Measurements from ENCODE around the gene CD8A.
"Not testable (repeated sequence)": the region's sequence is repeated elsewhere in the genome, so short reads cannot be mapped to it uniquely, and the experiment has no call there.

CD8A gene

GRCh38 chr2:86790676-86791572, at the start of gene CD8A:
CD8A (minus strand) TSS chr2:86790913; CDS start chr2:86790825, 88 bp downstream.
- no peak within 1 kb of the TSS for H3K9ac ChIP-seq (ENCODE audit: low read depth, low read length)

GRCh38 chr2:86839871-86840548, 49.3 kb upstream of the CD8A start:
- not testable (repeated sequence) for H3K9ac ChIP-seq (ENCODE audit: low read depth, low read length); H3K27ac ChIP-seq (ENCODE audit: low read length)

More at GRCh38 chr2:86790676-86791572, at the start of gene CD8A:
- Histone ChIP-seq H3K9me3 (ENCODE audit: insufficient read depth, low read depth, low read length) (peaks cover 10% of the 10 kb centered on the region; the same call in 1 of the 2 replicates), H3K4me1 (ENCODE audit: insufficient read depth, low read length) (no peaks in the 10 kb centered on the region), H3K4me3 (ENCODE audit: low read length) (peak within 1 kb of the TSS; percentile 57; the same call in 1 of the 2 replicates), H3K36me3 (ENCODE audit: insufficient read depth, low read depth, low read length) (no peaks in the 10 kb centered on the region), H3K27me3 (ENCODE audit: insufficient read depth, low read length) (peaks cover 86% of the 10 kb centered on the region), H3K27ac (ENCODE audit: low read length) (no peak within 1 kb of the TSS)

GRCh38 chr2:86839455-86839854, 48.7 kb upstream of the CD8A start:
- not testable (repeated sequence) for H3K9ac ChIP-seq (ENCODE audit: low read depth, low read length); H3K4me3 ChIP-seq (ENCODE audit: low read length); H3K27ac ChIP-seq (ENCODE audit: low read length); H3K4me1 ChIP-seq (ENCODE audit: insufficient read depth, low read length); H3K27me3 ChIP-seq (ENCODE audit: insufficient read depth, low read length); H3K9me3 ChIP-seq (ENCODE audit: insufficient read depth, low read depth, low read length); H3K36me3 ChIP-seq (ENCODE audit: insufficient read depth, low read depth, low read length)

More at GRCh38 chr2:86839871-86840548, 49.3 kb upstream of the CD8A start:
- not testable (repeated sequence) for H3K4me1 ChIP-seq (ENCODE audit: insufficient read depth, low read length); H3K27me3 ChIP-seq (ENCODE audit: insufficient read depth, low read length); H3K9me3 ChIP-seq (ENCODE audit: insufficient read depth, low read depth, low read length); H3K4me3 ChIP-seq (ENCODE audit: low read length); H3K36me3 ChIP-seq (ENCODE audit: insufficient read depth, low read depth, low read length)

GRCh38 chr2:86837714-86838113, 47.0 kb upstream of the CD8A start:
- H3K27ac ChIP-seq (ENCODE audit: low read length); H3K4me3 ChIP-seq (ENCODE audit: low read length): not testable (repeated sequence)

GRCh38 chr2:86836915-86837695, 46.4 kb upstream of the CD8A start:
- H3K4me1 ChIP-seq (ENCODE audit: insufficient read depth, low read length); H3K9me3 ChIP-seq (ENCODE audit: insufficient read depth, low read depth, low read length); H3K27ac ChIP-seq (ENCODE audit: low read length); H3K27me3 ChIP-seq (ENCODE audit: insufficient read depth, low read length); H3K9ac ChIP-seq (ENCODE audit: low read depth, low read length); H3K4me3 ChIP-seq (ENCODE audit: low read length); H3K36me3 ChIP-seq (ENCODE audit: insufficient read depth, low read depth, low read length): not testable (repeated sequence)

More at GRCh38 chr2:86837714-86838113, 47.0 kb upstream of the CD8A start:
- H3K9ac ChIP-seq (ENCODE audit: low read depth, low read length); H3K9me3 ChIP-seq (ENCODE audit: insufficient read depth, low read depth, low read length); H3K36me3 ChIP-seq (ENCODE audit: insufficient read depth, low read depth, low read length); H3K27me3 ChIP-seq (ENCODE audit: insufficient read depth, low read length); H3K4me1 ChIP-seq (ENCODE audit: insufficient read depth, low read length): not testable (repeated sequence)

GRCh38 chr2:86835548-86835889, 44.8 kb upstream of the CD8A start:
- H3K9ac ChIP-seq (ENCODE audit: low read depth, low read length); H3K27me3 ChIP-seq (ENCODE audit: insufficient read depth, low read length); H3K36me3 ChIP-seq (ENCODE audit: insufficient read depth, low read depth, low read length); H3K9me3 ChIP-seq (ENCODE audit: insufficient read depth, low read depth, low read length); H3K27ac ChIP-seq (ENCODE audit: low read length); H3K4me1 ChIP-seq (ENCODE audit: insufficient read depth, low read length); H3K4me3 ChIP-seq (ENCODE audit: low read length): not testable (repeated sequence)

GRCh38 chr2:86833315-86833714, 42.6 kb upstream of the CD8A start:
- H3K4me1 ChIP-seq (ENCODE audit: insufficient read depth, low read length): peaks cover 3% of the 10 kb centered on the region; the same call in 1 of the 2 replicates
- no peaks in the 10 kb centered on the region for H3K9me3 ChIP-seq (ENCODE audit: insufficient read depth, low read depth, low read length)
- no peaks in the 10 kb centered on the region for H3K36me3 ChIP-seq (ENCODE audit: insufficient read depth, low read depth, low read length)
- no peaks in the 10 kb centered on the region for H3K27me3 ChIP-seq (ENCODE audit: insufficient read depth, low read length)
- no peak overlapping the region for H3K27ac ChIP-seq (ENCODE audit: low read length)
- H3K4me3 ChIP-seq (ENCODE audit: low read length): no peak overlapping the region
- no peak overlapping the region for H3K9ac ChIP-seq (ENCODE audit: low read depth, low read length)

GRCh38 chr2:86832334-86833096, 41.8 kb upstream of the CD8A start:
- Histone ChIP-seq H3K27ac (ENCODE audit: low read length) (no peak overlapping the region), H3K4me3 (ENCODE audit: low read length) (no peak overlapping the region), H3K36me3 (ENCODE audit: insufficient read depth, low read depth, low read length) (no peaks in the 10 kb centered on the region), H3K9ac (ENCODE audit: low read depth, low read length) (no peak overlapping the region), H3K9me3 (ENCODE audit: insufficient read depth, low read depth, low read length) (no peaks in the 10 kb centered on the region), H3K27me3 (ENCODE audit: insufficient read depth, low read length) (no peaks in the 10 kb centered on the region), H3K4me1 (ENCODE audit: insufficient read depth, low read length) (peaks cover 3% of the 10 kb centered on the region; the same call in 1 of the 2 replicates)

- Histone ChIP-seq H3K36me3 (ENCODE audit: insufficient read depth, low read depth, low read length) (no peaks in the 10 kb centered on the region), H3K27me3 (ENCODE audit: insufficient read depth, low read length) (no peaks in the 10 kb centered on the region), H3K9ac (ENCODE audit: low read depth, low read length) (no peak overlapping the region), H3K4me3 (ENCODE audit: low read length) (no peak overlapping the region), H3K4me1 (ENCODE audit: insufficient read depth, low read length) (peaks cover 3% of the 10 kb centered on the region; the same call in 1 of the 2 replicates), H3K9me3 (ENCODE audit: insufficient read depth, low read depth, low read length) (no peaks in the 10 kb centered on the region), H3K27ac (ENCODE audit: low read length) (no peak overlapping the region)
Observed at GRCh38 chr2:86831537-86831936, 40.8 kb upstream of the CD8A start.

GRCh38 chr2:86826951-86827350, 36.2 kb upstream of the CD8A start:
- Histone ChIP-seq H3K36me3 (ENCODE audit: insufficient read depth, low read depth, low read length) (no peaks in the 10 kb centered on the region), H3K9me3 (ENCODE audit: insufficient read depth, low read depth, low read length) (no peaks in the 10 kb centered on the region; the same call in 1 of the 2 replicates), H3K27ac (ENCODE audit: low read length) (no peak overlapping the region), H3K4me1 (ENCODE audit: insufficient read depth, low read length) (peaks cover 3% of the 10 kb centered on the region; the same call in 1 of the 2 replicates), H3K4me3 (ENCODE audit: low read length) (no peak overlapping the region), H3K9ac (ENCODE audit: low read depth, low read length) (no peak overlapping the region), H3K27me3 (ENCODE audit: insufficient read depth, low read length) (no peaks in the 10 kb centered on the region)
